DMS79 treated with DMSO at 0.1 percent for 48 hours (cell line): ENCODE data around the gene STK24.

Source experiments
- DNase-seq: peaks from one replicate; lab custom pipeline; 2025; lab: John Stamatoyannopoulos, UW

The STK24 gene

DNA sequence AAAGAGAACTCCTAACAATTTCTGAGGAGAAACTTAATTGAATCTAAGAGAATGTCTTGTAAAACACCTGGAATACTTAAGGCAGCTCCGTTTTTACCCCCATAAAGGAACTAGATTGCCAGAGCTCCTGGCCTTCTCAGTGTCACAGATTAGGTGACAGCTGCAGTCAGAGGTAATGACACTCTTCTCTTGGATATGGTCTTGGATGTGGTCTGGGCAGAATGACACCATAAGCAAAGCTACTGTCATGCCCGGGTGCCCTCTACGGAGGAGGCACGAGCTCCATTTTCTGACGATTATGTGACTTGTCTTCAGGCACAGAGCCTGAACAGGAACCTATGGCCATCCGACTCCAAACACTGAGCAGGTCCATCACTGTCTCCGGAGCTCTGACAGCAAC, 46.7 kb downstream of the STK24 start:
- no peak for DNase-seq

DNA sequence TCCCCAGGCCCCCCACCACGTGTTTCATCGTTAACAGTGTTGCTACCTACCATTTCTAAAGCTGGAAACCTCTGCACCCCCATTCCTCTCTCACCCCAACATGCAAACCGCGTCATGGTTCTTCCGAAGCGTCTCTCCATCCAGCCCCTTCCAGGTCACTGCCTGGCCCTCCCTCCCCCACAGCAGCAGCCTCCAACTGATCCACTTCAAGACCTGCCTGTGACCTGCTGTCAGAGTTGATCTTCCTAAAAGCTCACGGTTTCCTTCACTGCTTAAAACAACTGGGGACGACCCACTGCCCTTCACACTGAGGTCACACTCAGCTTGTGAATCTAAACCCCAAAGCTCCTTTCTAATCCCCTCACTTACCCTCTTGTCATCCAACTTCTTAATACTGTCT, 47.7 kb downstream of the STK24 start:
- no peak for DNase-seq

DNA sequence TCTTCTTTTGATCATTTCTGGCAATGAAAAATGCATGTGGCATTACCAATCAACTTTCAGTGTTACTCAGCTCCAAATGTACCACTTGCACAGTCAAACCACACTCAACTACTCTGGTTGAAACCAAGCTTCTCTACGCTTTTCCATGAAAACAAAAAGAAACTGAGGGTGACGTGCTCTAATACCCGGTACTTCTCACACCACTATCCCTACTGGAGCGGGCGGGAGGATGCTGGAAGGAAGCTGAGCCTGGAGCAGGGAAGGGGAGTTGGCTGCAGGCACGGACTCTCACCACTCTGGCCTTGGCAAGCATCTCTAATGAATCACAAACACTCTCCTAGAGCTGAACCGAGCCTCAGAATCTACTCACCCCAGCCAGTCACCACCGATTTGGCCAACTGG, 48.2 kb downstream of the STK24 start:
- DNase-seq: no peak

DNA sequence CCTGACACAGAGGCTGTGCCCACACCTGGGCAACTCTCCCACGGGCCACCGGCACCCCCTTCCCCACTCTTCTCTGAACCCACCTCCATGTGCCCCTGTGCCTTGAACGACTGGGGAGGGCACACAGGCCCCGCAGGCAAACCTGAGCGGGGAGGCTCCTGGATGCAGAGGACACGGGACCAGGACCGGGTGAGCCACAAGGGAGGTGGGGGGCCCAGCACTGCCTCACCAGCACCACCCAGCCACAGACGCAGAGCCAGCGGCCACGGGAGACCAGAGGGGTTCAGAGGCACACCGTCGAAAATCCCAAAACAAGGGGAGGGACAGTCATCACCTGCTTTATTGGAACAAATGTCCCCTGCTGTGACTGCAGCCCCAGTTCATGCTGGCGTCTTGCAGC, 49.4 kb downstream of the STK24 start:
- no peak for DNase-seq

DNA sequence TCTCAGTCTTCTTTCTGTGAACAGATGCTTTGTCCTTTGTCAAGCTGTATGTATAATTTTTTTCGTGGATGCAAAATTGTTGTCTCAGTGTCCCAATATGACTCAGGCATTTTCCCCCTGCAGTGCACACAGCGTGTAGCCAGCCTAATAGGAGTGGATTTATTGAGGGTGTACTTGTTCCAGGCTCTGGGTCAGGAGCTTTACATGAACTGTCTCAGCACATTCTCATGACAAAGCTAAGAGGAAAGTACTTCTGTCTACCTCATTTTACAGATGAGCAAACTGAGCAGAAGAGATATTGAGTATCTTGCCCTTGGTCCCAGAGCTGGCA, 50.8 kb downstream of the STK24 start:
- no peak for DNase-seq

DNA sequence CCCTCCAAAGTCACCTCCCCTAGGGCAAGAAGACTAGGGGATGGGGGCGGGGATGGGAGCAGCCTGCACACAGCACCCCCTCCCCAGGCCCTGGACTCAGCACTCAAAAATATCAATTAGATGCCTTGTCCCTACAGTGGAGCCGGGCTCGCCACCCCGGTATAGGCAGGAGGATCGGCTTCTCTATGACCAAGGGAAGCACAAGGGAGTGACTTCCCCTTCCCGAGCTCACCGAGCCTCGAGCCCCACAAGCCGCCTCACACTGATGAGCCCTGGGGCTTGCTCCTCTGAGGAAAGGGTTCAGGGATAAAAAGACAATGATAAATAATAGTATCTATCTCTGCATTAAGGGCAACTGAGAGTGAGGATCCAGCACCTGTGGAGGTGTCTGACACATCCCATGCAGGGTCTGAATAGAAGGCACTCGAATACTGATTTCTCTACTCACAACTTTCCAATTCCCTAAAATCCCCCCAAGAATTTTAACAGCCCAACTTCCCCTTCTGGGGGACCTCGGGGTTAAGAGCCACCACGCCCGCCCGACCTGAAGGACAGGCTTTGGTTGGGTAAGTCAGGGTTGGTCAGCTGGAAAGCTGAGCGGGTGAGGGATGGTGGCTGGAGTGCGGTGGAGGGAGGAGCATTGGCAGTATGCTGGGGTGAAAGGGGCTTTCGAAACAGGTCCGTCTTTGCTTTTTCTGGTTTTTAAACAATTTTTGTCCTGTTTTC, 51.3 kb downstream of the STK24 start:
- no peak for DNase-seq

DNA sequence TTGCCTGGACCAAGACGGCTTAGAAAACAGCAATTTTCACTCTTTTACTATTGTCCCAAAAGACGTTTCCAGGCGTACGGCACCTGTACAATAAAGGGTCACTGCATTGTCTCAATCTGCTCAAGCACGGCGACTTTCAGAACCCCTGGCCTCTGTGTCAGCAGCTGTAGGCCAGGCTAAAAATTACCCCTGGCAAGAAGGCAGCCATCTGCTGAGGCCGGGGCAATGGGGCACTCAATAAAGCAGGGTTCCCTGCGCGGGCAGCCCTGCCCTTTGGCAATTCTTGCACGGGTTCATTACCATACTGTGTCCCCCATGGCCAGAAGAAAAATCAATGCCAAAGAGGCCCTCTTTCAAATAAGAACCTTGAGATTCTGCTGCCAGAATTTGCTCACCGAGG, 52.1 kb downstream of the STK24 start:
- DNase-seq: no peak

DNA sequence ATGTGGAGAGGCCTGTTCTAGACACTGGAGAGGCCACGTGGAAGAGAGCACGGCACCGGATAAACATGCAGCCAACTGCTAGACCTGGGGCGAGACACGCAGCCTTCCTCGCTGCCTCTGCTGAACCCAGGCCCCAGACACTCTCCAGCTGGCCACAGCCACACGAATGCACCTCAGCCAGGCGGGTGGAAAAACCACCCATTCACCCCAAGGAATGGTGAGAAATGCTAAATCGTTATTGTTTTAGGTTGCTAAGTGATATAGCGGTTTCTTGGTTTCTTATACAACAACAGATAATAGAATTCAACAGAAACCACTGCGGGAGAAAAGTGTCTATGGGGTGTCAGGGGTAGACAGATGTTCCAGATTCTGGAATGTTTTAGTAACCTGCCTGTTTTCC, 52.5 kb downstream of the STK24 start:
- no peak for DNase-seq

DNA sequence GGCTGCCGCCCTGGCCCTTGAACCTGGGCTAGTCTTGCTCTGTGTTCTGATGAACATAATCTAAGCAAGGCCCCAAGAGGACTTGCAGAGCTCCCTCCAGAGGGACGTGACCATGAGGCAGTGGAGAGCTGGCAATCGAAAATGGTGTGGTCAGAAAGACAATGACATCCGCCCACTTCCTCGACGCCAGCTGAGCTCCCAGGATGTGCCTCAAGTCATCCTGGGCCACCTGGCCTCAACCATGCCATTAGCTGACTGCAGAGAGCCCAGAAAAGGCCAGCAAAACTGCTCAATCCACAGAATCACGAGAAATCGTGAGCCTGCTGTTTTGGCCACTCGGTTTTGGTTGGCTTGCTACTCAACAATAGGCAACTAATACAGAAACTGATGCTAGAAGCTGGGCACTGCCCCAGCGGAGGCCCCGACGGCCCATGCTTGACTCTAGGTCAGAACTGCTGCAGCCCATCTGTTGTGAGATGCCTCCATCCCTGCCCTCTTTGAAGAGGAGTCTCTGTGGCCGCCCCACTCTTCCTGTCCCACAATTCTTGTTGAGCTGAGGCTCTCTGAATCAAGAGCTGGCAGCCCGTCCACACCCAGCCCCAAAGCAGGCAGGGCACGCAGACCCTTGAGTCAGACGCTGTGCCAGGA, 53.3 kb downstream of the STK24 start:
- DNase-seq: peak; percentile 82

DNA sequence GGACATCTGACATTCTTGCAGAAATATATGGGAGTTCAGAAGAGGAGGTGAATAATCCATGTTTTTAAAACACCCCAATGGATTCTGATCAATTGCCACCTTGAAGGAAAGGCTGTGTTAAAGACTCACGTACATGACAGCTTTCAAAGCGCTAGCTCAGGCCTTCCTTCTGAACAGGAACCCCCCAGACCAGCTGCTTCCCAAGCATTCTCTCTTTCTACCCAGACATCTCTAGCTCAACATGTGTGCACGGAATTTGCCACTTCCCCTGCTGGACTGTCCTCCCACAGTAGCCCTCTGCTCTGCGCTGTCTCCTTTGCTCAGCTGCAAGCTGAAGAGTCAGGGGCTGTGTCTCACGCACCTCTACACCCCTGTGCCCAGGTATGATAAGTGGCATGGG, 54.5 kb downstream of the STK24 start:
- DNase-seq: no peak

DNA sequence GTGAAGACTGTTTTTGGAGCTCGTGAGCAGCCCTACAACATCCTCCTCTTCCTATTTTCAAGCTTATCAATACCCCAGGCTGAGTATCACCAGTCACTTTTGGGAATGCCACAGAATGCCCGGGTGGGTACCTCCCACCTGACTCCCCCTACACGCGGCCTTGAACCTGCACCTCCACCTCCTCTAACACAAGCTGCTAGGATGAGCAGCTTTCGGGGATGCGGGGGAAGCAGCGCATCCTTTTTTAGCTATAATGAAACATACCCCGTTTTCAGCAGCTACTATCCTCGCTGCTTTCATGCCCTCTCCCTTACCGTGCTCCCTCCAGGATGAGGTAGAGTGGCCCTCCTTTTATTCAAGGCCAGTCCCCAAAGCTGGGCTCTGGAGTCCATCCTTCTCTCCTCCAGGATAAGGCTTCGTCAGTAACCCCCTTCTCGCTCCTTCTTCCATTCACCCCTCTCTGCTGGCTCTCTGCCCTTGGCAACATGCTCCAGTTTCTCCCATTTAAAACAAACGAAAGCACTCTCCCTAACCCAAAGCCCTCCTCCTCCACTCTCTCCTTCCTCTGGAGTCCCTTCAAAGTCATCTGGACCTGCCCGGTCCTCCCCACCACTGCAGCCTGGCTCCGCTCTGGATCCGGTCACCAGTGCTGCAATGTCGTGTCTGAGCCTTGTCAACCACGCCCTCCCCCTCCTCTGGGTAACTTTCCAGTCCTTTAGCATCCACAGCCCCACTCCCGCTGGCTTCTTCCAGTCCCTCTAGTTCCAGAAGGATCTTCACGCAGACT, 55.3 kb downstream of the STK24 start:
- DNase-seq: no peak

DNA sequence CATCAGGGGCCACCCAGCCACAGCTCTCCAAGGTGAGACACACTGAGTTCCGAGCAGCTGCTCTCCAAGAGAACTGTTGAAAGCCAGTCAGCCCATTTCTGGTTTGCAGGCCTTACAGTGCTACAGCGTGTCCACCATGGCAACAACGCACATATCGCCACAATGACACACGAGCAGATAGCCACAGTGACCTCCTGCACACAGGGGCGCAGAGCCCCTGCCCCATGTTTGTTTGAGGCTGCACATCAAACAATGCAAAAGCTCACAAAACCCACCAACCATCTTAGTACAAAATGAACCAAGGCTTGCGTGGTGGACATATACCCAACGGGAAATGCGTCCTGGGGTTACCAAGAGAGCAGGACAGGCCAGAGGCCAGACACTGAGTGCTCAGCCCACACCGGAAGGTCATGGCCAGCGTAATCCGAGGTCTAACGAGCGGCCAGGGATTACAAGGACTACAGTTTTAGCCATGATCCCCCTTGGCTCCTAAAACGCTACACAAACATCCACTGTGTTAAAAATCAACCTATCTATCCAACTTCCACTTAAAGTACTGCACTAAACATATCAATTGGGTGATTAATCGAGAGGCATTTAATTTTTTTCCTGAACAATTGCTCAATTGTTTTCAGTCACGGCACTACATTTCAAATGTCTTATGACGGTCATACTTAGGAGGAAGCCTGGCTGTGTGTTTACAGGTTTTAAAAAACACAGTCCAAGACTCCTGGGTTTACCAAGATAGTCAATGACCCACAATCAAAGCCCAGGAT, 56.0 kb downstream of the STK24 start:
- DNase-seq: no peak

DNA sequence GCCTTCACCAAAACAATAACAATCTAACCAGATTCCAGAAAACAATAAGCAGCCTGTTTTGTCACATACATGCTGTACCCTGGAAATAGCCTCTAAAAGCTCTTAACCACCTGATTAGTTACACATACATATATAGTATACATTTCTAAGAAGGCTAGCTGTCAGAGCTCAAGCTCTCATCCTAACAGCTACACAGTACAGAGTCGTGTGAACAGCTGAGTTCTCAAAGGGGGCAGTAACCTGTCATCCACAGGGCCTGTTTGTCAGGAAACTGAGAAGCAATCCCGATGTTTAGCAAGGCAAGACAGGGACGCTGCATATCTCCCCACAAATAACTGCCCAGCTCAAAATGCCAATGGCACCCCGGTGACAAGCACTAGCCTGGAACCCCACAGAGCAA, 56.9 kb downstream of the STK24 start:
- no peak for DNase-seq

DNA sequence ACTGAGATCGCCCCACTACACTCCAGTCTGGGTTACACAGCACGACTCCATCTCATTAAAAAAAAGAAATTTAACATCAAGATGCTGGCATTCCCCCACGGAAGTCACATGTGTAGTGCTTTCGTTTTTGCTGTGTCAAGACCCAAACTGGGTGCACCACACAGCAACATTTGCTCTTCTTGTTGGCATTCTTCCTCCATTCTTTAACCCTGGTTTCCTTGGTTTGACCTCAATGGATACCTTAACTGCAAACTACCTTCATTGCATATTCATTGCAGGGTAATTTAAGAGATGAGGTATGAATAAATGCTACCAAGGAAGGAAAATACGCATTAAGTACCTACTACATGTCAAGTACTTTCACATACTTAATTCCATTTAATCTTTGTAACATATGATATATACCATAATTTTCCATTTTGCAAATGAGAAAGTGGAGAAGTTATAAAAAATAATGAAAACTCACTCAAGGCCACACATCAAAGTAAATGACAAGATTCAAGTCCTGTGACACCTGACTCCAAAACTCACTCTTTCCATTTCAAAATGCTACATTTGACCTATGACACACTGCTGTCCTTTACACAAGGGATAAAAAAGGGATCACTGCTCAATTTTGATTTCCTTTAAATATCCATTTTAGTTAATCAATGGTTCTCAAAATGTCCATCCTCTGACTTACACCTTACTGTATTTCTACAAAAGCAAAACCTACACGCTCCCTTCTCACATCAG, 59.2 kb downstream of the STK24 start:
- no peak for DNase-seq

DNA sequence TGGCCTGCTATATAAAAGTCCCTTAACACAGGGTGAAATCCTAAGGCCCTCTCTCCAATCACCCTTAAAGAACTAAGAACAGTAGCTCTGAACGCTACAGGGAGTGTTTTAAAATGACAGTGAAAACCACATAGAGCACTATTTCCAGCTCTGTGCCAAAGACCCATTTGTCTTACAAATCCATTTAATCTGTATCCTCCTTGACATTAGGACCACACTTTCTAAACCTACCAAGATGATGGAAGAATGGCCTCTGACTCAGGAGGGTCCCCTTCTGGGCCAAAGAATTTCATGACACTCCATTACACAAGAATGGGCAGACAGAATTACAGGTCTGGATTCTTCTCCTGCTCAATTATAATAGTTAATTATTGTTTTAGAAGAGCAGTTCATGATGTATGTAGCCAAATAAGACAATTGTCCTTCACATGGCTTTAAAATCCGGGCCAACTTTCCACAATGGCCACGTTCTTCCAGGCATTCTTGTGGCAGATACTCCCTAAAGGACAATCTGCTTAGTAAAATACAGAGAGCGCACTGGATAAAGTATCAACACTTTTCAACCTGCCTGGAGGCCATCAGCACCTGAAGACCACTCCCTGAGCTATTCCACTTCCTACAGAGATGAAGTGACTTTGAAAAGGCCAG, 61.0 kb downstream of the STK24 start:
- DNase-seq: no peak

DNA sequence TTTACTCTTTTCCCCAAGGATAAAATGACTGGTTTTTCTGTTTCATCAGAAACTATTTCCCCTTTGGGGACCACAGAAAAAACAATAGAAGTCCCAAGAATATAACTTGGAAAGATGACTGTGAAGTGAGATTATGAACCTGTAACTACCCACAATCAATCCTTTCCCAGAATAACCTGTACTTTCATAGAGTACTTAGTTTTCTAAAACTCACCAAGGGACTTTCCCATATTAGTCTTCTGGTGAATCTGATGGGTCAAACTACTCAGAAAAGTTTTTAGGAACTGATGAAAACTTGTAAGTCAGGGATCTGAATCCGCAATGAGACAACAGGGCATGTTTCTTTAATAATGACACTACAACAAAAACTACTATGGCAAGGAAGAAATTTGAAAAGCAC, 62.6 kb downstream of the STK24 start:
- no peak for DNase-seq

DNA sequence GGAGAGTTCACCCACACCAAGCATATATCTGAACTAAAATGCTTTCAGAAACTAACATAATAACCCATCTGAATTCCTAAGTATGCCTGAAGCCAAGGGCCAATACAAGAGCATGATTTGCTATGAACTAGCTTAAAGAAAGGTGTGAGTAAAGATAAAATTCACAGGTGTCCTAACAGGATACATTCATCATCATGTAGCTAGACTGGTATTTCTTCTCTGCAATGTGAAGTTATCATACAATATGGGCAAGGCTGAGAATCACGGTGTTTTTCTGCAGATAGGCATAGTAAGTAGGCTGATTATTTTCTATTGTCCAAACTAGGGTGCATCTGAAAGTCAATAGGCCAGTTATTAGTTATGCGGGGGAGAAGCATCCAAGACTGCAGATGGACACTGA, 63.1 kb downstream of the STK24 start:
- DNase-seq: no peak

DNA sequence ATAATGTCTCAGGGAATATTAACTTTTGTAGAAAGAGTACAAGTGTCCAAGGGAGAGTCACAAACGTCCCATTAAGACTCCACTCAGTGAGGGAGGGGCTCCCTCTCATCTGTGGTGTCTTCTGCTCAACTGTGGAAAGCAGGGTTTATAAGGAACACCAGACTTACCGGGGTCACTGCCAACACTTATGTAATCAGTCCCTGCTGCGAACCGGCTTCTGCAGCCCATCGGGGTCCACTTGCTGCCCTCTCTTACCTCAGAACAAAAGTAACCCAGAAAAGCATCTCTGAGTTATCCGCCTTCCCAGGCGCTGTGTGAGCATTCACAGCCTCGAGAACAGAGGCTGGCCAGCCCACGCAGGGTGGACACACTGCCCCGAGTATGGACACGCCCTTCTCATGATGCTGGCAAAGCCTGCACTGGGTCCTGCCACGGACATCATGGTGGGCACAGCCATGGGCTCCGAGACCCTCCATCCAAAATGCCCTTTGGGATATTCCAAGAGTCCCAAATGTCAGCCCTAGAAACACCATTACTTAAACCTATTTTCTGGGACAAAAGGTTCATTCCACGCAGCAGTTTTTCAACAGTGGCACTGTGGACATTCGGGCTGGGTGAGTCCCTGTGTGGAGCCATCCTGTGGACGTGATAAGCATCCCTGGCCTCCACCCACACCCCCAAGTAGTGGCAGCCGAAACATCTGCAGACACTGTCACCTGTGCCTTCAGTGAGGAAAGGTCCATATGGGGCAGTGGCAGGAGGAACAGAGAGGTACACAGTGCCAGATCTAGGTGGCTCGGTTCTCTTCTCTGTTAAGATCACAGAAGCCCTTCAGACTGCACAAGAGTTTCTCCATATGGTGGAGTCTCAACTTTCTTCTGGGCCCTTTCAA, 63.9 kb downstream of the STK24 start:
- no peak for DNase-seq

DNA sequence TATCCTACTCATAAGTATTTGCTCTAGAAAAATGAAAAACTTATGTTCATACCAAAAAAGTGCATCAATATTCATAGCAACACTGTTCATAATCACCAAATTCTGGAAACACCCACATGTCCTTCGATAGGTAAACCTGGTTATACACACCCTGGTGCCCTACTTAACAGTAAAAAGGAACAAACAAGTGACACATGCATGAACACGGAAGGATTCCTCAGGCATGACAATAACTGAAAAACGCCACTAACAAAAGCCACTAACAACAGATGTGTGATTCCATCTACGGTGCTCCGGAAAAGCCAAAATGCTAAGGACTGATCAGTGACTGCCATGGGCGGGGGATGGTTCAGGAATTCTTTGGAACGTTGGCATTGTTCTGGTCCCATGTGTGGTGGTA, 65.5 kb downstream of the STK24 start:
- DNase-seq: no peak

DNA sequence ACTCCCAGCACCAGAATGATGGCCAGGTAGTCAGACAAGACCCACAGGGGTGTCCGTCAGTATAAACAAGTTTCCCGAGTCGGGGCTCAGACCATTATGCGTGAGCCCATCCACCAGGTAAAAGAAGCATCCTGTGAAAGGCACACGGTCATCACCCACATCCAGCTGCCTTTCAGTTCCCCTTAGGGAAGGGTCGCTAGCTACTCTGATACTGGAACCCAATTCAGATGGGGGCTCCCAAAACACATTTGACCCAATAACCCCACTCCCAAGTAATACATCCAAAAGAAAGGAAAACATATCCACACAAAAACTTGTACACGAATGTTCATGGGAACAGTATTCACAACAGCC, 66.8 kb downstream of the STK24 start:
- no peak for DNase-seq
